Liver (tissue), 9 donors: ENCODE measurements around the gene TLK2. TPM values are rescaled to one million over a fixed set of nuclear protein-coding genes. Genes with fewer than 3 reads are reported as not detected.

Experiments
- DNase-seq: peaks from one replicate; pipeline ENCODE4 v3.0.0-alpha.2; 2017; ENCODE audit warnings: low spot score
- H3K27ac ChIP-seq, 2 donors: one replicate each; pipeline ENCODE4 v1.7.0; 2013; ENCODE audit warnings: inconsistent platforms in 2 of 2, low read length in 2 of 2, control low read depth in 1 of 2, low read depth in 1 of 2, mild to moderate bottlenecking in 1 of 2
- H3K27me3 ChIP-seq, 4 donors: one replicate each; pipeline versions ENCODE4 v1.6.1 to v1.7.0; 2013; ENCODE audit warnings: low read length in 3 of 4, inconsistent platforms in 1 of 4, mild to moderate bottlenecking in 1 of 4, moderate library complexity in 1 of 4; ENCODE audit not compliant: control insufficient read depth in 4 of 4, insufficient read depth in 4 of 4
- H3K36me3 ChIP-seq, 4 donors: one replicate each; pipeline versions ENCODE4 v1.6.1 to v1.7.0; 2013; ENCODE audit warnings: low read length in 3 of 4, mild to moderate bottlenecking in 3 of 4, low read depth in 1 of 4, moderate library complexity in 1 of 4; ENCODE audit not compliant: control insufficient read depth in 4 of 4, insufficient read depth in 3 of 4
- H3K4me1 ChIP-seq, 4 donors: one replicate each; pipeline versions ENCODE4 v1.6.1 to v1.7.0; 2013; ENCODE audit warnings: low read length in 3 of 4, mild to moderate bottlenecking in 3 of 4, moderate library complexity in 1 of 4; ENCODE audit not compliant: control insufficient read depth in 4 of 4, insufficient read depth in 4 of 4
- H3K4me3 ChIP-seq, 3 donors: one replicate each; pipeline versions ENCODE4 v1.6.1 to v1.7.0; 2013; ENCODE audit warnings: low read length in 3 of 3, control low read depth in 1 of 3, low read depth in 1 of 3, mild to moderate bottlenecking in 1 of 3
- H3K9ac ChIP-seq, 2 donors: one replicate each; pipeline ENCODE4 v1.7.0; 2013; ENCODE audit warnings: low read length in 2 of 2, mild to moderate bottlenecking in 2 of 2, moderate library complexity in 2 of 2, control low read depth in 1 of 2, low read depth in 1 of 2
- H3K9me3 ChIP-seq, 4 donors: one replicate each; pipeline versions ENCODE4 v1.6.1 to v1.7.0; 2013; ENCODE audit warnings: low read length in 3 of 4; ENCODE audit not compliant: control insufficient read depth in 4 of 4
- ATF3 ChIP-seq: IDR thresholded peaks from 2 replicates; pipeline ENCODE4 v1.6.1; 2016; ENCODE audit warnings: antibody characterized with exemption
- CTCF ChIP-seq: fragments of 150-350 bp; IDR thresholded peaks from 2 replicates; pipeline ENCODE4 v1.5.1; 2017; ENCODE audit warnings: improper control_type of control experiment, low read depth, low read length; ENCODE audit not compliant: missing input control
- EGR1 ChIP-seq, 2 donors: IDR thresholded peaks; 2 replicates each; pipeline ENCODE4 v1.6.1; 2016 to 2018; ENCODE audit warnings: antibody characterized with exemption in 2 of 2, low read depth in 2 of 2
- FOXA1 ChIP-seq: IDR thresholded peaks from 2 replicates; pipeline ENCODE4 v1.6.1; 2016; ENCODE audit warnings: antibody characterized with exemption
- FOXA2 ChIP-seq: IDR thresholded peaks from 2 replicates; pipeline ENCODE4 v1.6.1; 2016; ENCODE audit warnings: antibody characterized with exemption
- HNF4A ChIP-seq, 2 donors: conservative IDR thresholded peaks; 2 replicates each; pipeline ENCODE4 v1.6.1; 2016; ENCODE audit warnings: antibody characterized with exemption in 2 of 2, mild to moderate bottlenecking in 2 of 2
- HNF4G ChIP-seq: IDR thresholded peaks from 2 replicates; pipeline ENCODE4 v1.6.1; 2016; ENCODE audit warnings: antibody characterized with exemption
- JUND ChIP-seq, 2 donors: IDR thresholded peaks; 2 replicates each; pipeline ENCODE4 v1.6.1; 2016; ENCODE audit warnings: antibody characterized with exemption in 2 of 2
- MAX ChIP-seq: IDR thresholded peaks from 2 replicates; pipeline ENCODE4 v1.6.1; 2016; ENCODE audit warnings: antibody characterized with exemption
- NR2F2 ChIP-seq: IDR thresholded peaks from 2 replicates; pipeline ENCODE4 v1.6.1; 2016; ENCODE audit warnings: antibody characterized with exemption
- RAD21 ChIP-seq, 2 donors: IDR thresholded peaks; 2 replicates each; pipeline ENCODE4 v1.6.1; 2016; ENCODE audit warnings: antibody characterized with exemption in 2 of 2, mild to moderate bottlenecking in 2 of 2
- REST ChIP-seq: IDR thresholded peaks from 2 replicates; pipeline ENCODE4 v1.6.1; 2016; ENCODE audit warnings: antibody characterized with exemption, mild to moderate bottlenecking
- RXRA ChIP-seq, 2 donors: IDR thresholded peaks; 2 replicates each; pipeline ENCODE4 v1.6.1; 2017 to 2018; ENCODE audit warnings: antibody characterized with exemption in 2 of 2, mild to moderate bottlenecking in 1 of 2
- SP1 ChIP-seq: IDR thresholded peaks from 2 replicates; pipeline ENCODE4 v1.6.1; 2018; ENCODE audit warnings: antibody characterized with exemption, mild to moderate bottlenecking
- TAF1 ChIP-seq: conservative IDR thresholded peaks from 2 replicates; pipeline ENCODE4 v1.6.1; 2016; ENCODE audit warnings: antibody characterized with exemption, mild to moderate bottlenecking
- YY1 ChIP-seq: IDR thresholded peaks from 2 replicates; pipeline ENCODE4 v1.6.1; 2016; ENCODE audit warnings: antibody characterized with exemption, mild to moderate bottlenecking
- ZBTB33 ChIP-seq: IDR thresholded peaks from 2 replicates; pipeline ENCODE4 v1.6.1; 2016; ENCODE audit warnings: antibody characterized with exemption
- WGBS: extraction: QIAGEN DNeasy Blood & Tissue Kit; methylation state at CpG from one replicate; pipeline ENCODE4 v1.1.7; 2013; 5-methylcytosine and 5-hydroxymethylcytosine counted together
- polyA plus RNA-seq, 2 donors: library from polyadenylated mRNA; stranded (reverse) in 1 of 2; unstranded in 1 of 2; fragments of 200-250 nt in 1 of 2; fragments of >200 nt in 1 of 2; fragmentation: Nextera tagmentation in 1 of 2; extraction: Ambion mirVana in 1 of 2; gene quantifications; one replicate each; pipeline versions ENCODE4 v1.2.1 to v1.2.3, GENCODE V29; 2013 to 2015
- total RNA-seq, 2 donors: library from RNA; depleted of rRNA; stranded (reverse); fragments of >200 nt; gene quantifications; one replicate each; pipeline ENCODE4 v1.2.3, GENCODE V29; 2014
- donor health status: healthy.
- donor health status: healthy.
- donor health status: healthy.
- donor health status: healthy.
- donor health status: healthy.

TLK2 gene
- total and polyA plus RNA-seq, 4 donors: 4.2 to 25.8 (median 14.8) TPM

GRCh38 chr17:62657145-62657665 is 178.6 kb downstream of the TLK2 start (continued):
- TF ChIP-seq ZBTB33 (no peak), ATF3 (no peak), EGR1 (IDR thresholded peaks at IDR 0.05; ENCODE audit: low read depth in 2 of 2) (no peak), TAF1 (no peak), HNF4G (no peak), HNF4A (conservative IDR thresholded peaks at IDR 0.05) (no peak), JUND (IDR thresholded peaks at IDR 0.05) (no peak), FOXA1 (no peak)

GRCh38 chr17:62657690-62658089 is 179.1 kb downstream of the TLK2 start:
- Histone ChIP-seq H3K4me1 (peaks cover 0 to 17% (median 9%) of the 10 kb centered on the region in 4 donors), H3K27ac (no peak overlapping the region), H3K9ac (no peak overlapping the region), H3K36me3 (no peaks in the 10 kb centered on the region), H3K4me3 (no peak overlapping the region), H3K27me3 (no peaks in the 10 kb centered on the region), H3K9me3 (peaks cover 0 to 6% (median 2%) of the 10 kb centered on the region in 4 donors)
- 88% methylated on average over 9 of the region's 9 CpGs for WGBS
- TF ChIP-seq MAX (no peak), HNF4A (conservative IDR thresholded peaks at IDR 0.05) (no peak), EGR1 (IDR thresholded peaks at IDR 0.05; ENCODE audit: low read depth in 2 of 2) (no peak), FOXA1 (no peak), NR2F2 (no peak), YY1 (no peak), HNF4G (no peak), RXRA (IDR thresholded peaks at IDR 0.05) (no peak), RAD21 (IDR thresholded peaks at IDR 0.05) (no peak), REST (no peak), ZBTB33 (no peak), TAF1 (no peak), FOXA2 (no peak), SP1 (no peak), JUND (IDR thresholded peaks at IDR 0.05) (no peak), ATF3 (no peak), CTCF (no peak)
- no peak for DNase-seq
